ENCODE results near the gene TMEM255A.

Gene TMEM255A

GRCh38 chrX:120235284-120235683 lies 76.0 kb downstream of the TMEM255A start:
- no peak overlapping the region for H3K4me3 ChIP-seq (ENCODE audit: low read depth in 1 of 2, low read length in 1 of 2)
- no peak for TF ChIP-seq CTCF (IDR thresholded peaks at IDR 0.05)
- no peaks in the 10 kb centered on the region for H3K9me3 ChIP-seq
- no peaks in the 10 kb centered on the region for H3K4me1 ChIP-seq (ENCODE audit: control insufficient read depth in 1 of 2, insufficient read depth in 1 of 2, low read depth in 1 of 2, low read length in 1 of 2)
- H3K36me3 ChIP-seq = no peaks in the 10 kb centered on the region
- no peak overlapping the region for H3K27ac ChIP-seq
- no peaks in the 10 kb centered on the region for H3K27me3 ChIP-seq

- no peak overlapping the region for H3K4me3 ChIP-seq (ENCODE audit: low read depth in 1 of 2, low read length in 1 of 2)
- H3K27ac ChIP-seq = no peak overlapping the region
- no peak for TF ChIP-seq CTCF (IDR thresholded peaks at IDR 0.05)
- no peaks in the 10 kb centered on the region for H3K27me3 ChIP-seq
- H3K9me3 ChIP-seq = no peaks in the 10 kb centered on the region
- H3K36me3 ChIP-seq = no peaks in the 10 kb centered on the region
- no peaks in the 10 kb centered on the region for H3K4me1 ChIP-seq (ENCODE audit: control insufficient read depth in 1 of 2, insufficient read depth in 1 of 2, low read depth in 1 of 2, low read length in 1 of 2)
These were observed 82.9 kb downstream of the TMEM255A start for GRCh38 chrX:120228187-120228908.

GRCh38 chrX:120224388-120224787 lies 86.9 kb downstream of the TMEM255A start:
- no peaks in the 10 kb centered on the region for H3K36me3 ChIP-seq
- H3K4me3 ChIP-seq (ENCODE audit: low read depth in 1 of 2, low read length in 1 of 2) = no peak overlapping the region
- no peaks in the 10 kb centered on the region for H3K9me3 ChIP-seq
- no peak overlapping the region for H3K27ac ChIP-seq
- H3K4me1 ChIP-seq (ENCODE audit: control insufficient read depth in 1 of 2, insufficient read depth in 1 of 2, low read depth in 1 of 2, low read length in 1 of 2) = no peaks in the 10 kb centered on the region
- no peaks in the 10 kb centered on the region for H3K27me3 ChIP-seq
- no peak for TF ChIP-seq CTCF (IDR thresholded peaks at IDR 0.05)

- H3K27ac ChIP-seq = no peak overlapping the region
- TF ChIP-seq CTCF (IDR thresholded peaks at IDR 0.05) = no peak
- H3K4me3 ChIP-seq (ENCODE audit: low read depth in 1 of 2, low read length in 1 of 2) = no peak overlapping the region
- no peaks in the 10 kb centered on the region for H3K4me1 ChIP-seq (ENCODE audit: control insufficient read depth in 1 of 2, insufficient read depth in 1 of 2, low read depth in 1 of 2, low read length in 1 of 2)
- H3K27me3 ChIP-seq = no peaks in the 10 kb centered on the region
- no peaks in the 10 kb centered on the region for H3K36me3 ChIP-seq
- no peaks in the 10 kb centered on the region for H3K9me3 ChIP-seq
These were observed 87.9 kb downstream of the TMEM255A start for GRCh38 chrX:120223374-120223773.

GRCh38 chrX:120213438-120214265 lies 97.6 kb downstream of the TMEM255A start:
- Histone ChIP-seq H3K36me3 (no peaks in the 10 kb centered on the region), H3K27me3 (no peaks in the 10 kb centered on the region), H3K27ac (no peak overlapping the region), H3K4me1 (ENCODE audit: control insufficient read depth in 1 of 2, insufficient read depth in 1 of 2, low read depth in 1 of 2, low read length in 1 of 2) (no peaks in the 10 kb centered on the region), H3K9me3 (no peaks in the 10 kb centered on the region), H3K4me3 (ENCODE audit: low read depth in 1 of 2, low read length in 1 of 2) (no peak overlapping the region)
- TF ChIP-seq CTCF (IDR thresholded peaks at IDR 0.05) = peak; percentile 44
